GM18511 (cell line): Measurements from ENCODE around the gene ITPR1.

Experiments used
- ATAC-seq: cut with Tn5 transposase; IDR thresholded peaks from one replicate; pipeline ENCODE4 v1.9.1; 2021; ENCODE audit warnings: mild to moderate bottlenecking, moderate library complexity; ENCODE audit not compliant: unreplicated experiment

Gene ITPR1

GRCh38 chr3:4478261-4478660 is 14.9 kb upstream of the ITPR1 start:
- ATAC-seq: no peak

GRCh38 chr3:4491855-4492207 is 1.3 kb upstream of the ITPR1 start:
- no peak for ATAC-seq

GRCh38 chr3:4492208-4493013 is 737 bp upstream of the ITPR1 start:
- peak; percentile 31 for ATAC-seq

- no peak for ATAC-seq
These were observed 1.1 kb downstream of the ITPR1 start for GRCh38 chr3:4493941-4494894.

- peak; percentile 25 for ATAC-seq
These were observed 1.7 kb downstream of the ITPR1 start for GRCh38 chr3:4494895-4495264.

- no peak for ATAC-seq
These were observed 2.3 kb downstream of the ITPR1 start for GRCh38 chr3:4495294-4496086.

GRCh38 chr3:4496087-4496452 is 2.9 kb downstream of the ITPR1 start:
- no peak for ATAC-seq

- ATAC-seq: no peak
These were observed 4.0 kb downstream of the ITPR1 start for GRCh38 chr3:4497005-4497692.

GRCh38 chr3:4497843-4498324 is 4.7 kb downstream of the ITPR1 start:
- ATAC-seq: no peak

- no peak for ATAC-seq
These were observed 5.3 kb downstream of the ITPR1 start for GRCh38 chr3:4498446-4498845.

- no peak for ATAC-seq
These were observed 8.3 kb downstream of the ITPR1 start for GRCh38 chr3:4501437-4501836.

GRCh38 chr3:4501927-4502326 is 8.8 kb downstream of the ITPR1 start:
- ATAC-seq: no peak

- peak; percentile 55 for ATAC-seq
These were observed 9.9 kb downstream of the ITPR1 start for GRCh38 chr3:4503050-4503449.

- ATAC-seq: no peak
These were observed 11.5 kb downstream of the ITPR1 start for GRCh38 chr3:4504340-4505261.

GRCh38 chr3:4505688-4506558 is 12.8 kb downstream of the ITPR1 start:
- no peak for ATAC-seq

GRCh38 chr3:4506559-4507023 is 13.4 kb downstream of the ITPR1 start:
- no peak for ATAC-seq

GRCh38 chr3:4507024-4507596 is 14.0 kb downstream of the ITPR1 start:
- no peak for ATAC-seq
